Hepatocyte (in vitro differentiated cells): Measurements from ENCODE around the gene CARMIL3. TPM values are rescaled to one million over a fixed set of nuclear protein-coding genes. Genes with fewer than 3 reads are reported as not detected.

ENCODE experiments used
- DNase-seq: peaks from one replicate; pipeline ENCODE4 v3.0.0-alpha.2; 2016; ENCODE audit warnings: low spot score
- H2AFZ ChIP-seq: fragments of 200-600 bp; sonication (generic); 2 replicates; pipeline ENCODE4 v1.6.0; 2016; ENCODE audit warnings: antibody characterized with exemption, mild to moderate bottlenecking
- H3K27ac ChIP-seq: fragments of 200-600 bp; sonication (generic); 2 replicates; pipeline ENCODE4 v1.5.1; 2016; ENCODE audit warnings: mild to moderate bottlenecking
- H3K27me3 ChIP-seq: fragments of 200-600 bp; sonication (generic); 2 replicates; pipeline ENCODE4 v1.6.1; 2016
- H3K36me3 ChIP-seq: fragments of 200-600 bp; sonication (generic); replicated peaks from 2 replicates; pipeline ENCODE4 v1.5.1; 2016; ENCODE audit warnings: low read depth; ENCODE audit not compliant: insufficient read depth
- H3K4me1 ChIP-seq: fragments of 200-600 bp; sonication (generic); 2 replicates; pipeline ENCODE4 v1.5.1; 2016; ENCODE audit warnings: mild to moderate bottlenecking, moderate library complexity; ENCODE audit not compliant: insufficient read depth
- H3K4me2 ChIP-seq: fragments of 200-600 bp; sonication (generic); 2 replicates; pipeline ENCODE4 v1.6.0; 2016
- H3K4me3 ChIP-seq: fragments of 200-600 bp; sonication (generic); 2 replicates; pipeline ENCODE4 v1.5.1; 2016; ENCODE audit warnings: mild to moderate bottlenecking
- H3K79me2 ChIP-seq: fragments of 200-600 bp; sonication (generic); 2 replicates; pipeline ENCODE4 v1.6.0; 2017; ENCODE audit warnings: mild to moderate bottlenecking
- H3K9me2 ChIP-seq: fragments of 200-600 bp; sonication (generic); replicated peaks from 2 replicates; pipeline ENCODE4 v1.6.0; 2017; ENCODE audit warnings: mild to moderate bottlenecking; ENCODE audit not compliant: insufficient read depth
- H3K9me3 ChIP-seq: fragments of 200-600 bp; sonication (generic); 2 replicates; pipeline ENCODE4 v1.5.1; 2016; ENCODE audit warnings: low read depth, mild to moderate bottlenecking
- H4K20me1 ChIP-seq: fragments of 200-600 bp; sonication (generic); 2 replicates; pipeline ENCODE4 v1.6.0; 2016; ENCODE audit warnings: mild to moderate bottlenecking; ENCODE audit not compliant: insufficient read depth, poor library complexity, severe bottlenecking
- CTCF ChIP-seq: fragments of 200-600 bp; sonication (generic); IDR thresholded peaks from 2 replicates; pipeline ENCODE4 v1.5.1; 2016; ENCODE audit warnings: antibody characterized with exemption, mild to moderate bottlenecking; ENCODE audit not compliant: poor library complexity
- EZH2 ChIP-seq: fragments of 200-600 bp; sonication (generic); IDR thresholded peaks from 2 replicates; pipeline ENCODE4 v1.6.1; 2016; ENCODE audit warnings: antibody characterized with exemption, mild to moderate bottlenecking, borderline replicate concordance
- EZH2phosphoT487 ChIP-seq: fragments of 200-600 bp; sonication (generic); IDR thresholded peaks from one replicate; pipeline ENCODE4 v1.6.1; 2018; ENCODE audit warnings: antibody characterized with exemption, mild to moderate bottlenecking, low read depth, moderate library complexity; ENCODE audit not compliant: unreplicated experiment, severe bottlenecking
- whole genome bisulfite sequencing: methylation state at CpG from one replicate; pipeline ENCODE4 v1.1.6; 2016; ENCODE audit warnings: low lambda C conversion rate; ENCODE audit errors: missing lambda C conversion rate; 5-methylcytosine and 5-hydroxymethylcytosine counted together
- polyA plus RNA-seq: library from polyadenylated mRNA; unstranded; fragments of >200 nt; fragmentation: Nextera tagmentation; extraction: Ambion mirVana; gene quantifications from 2 replicates; pipeline ENCODE4 v1.2.1, GENCODE V29; 2016
- total RNA-seq: library from RNA; depleted of rRNA; stranded (reverse); fragments of >200 nt; gene quantifications from 2 replicates; pipeline ENCODE4 v1.2.3, GENCODE V29; 2014

CARMIL3 gene
- total and polyA plus RNA-seq, 2 experiments from 2014 or later, result 0.37 TPM; not detected in 1

GRCh38 chr14:24080888-24081738 is 29.3 kb downstream of the CARMIL3 start:
- H2AFZ ChIP-seq, result peak overlapping the region; percentile 60
- H3K27ac ChIP-seq, result no peak overlapping the region
- peak; percentile 67 for DNase-seq
- TF ChIP-seq EZH2phosphoT487 (no peak), CTCF (no peak), EZH2 (no peak)
- no peaks in the 10 kb centered on the region for H4K20me1 ChIP-seq
- H3K36me3 ChIP-seq, result no peaks in the 10 kb centered on the region
- no peaks in the 10 kb centered on the region for H3K79me2 ChIP-seq
- under 1% methylated on average over 56 of the region's 74 CpGs for WGBS
- no peaks in the 10 kb centered on the region for H3K9me2 ChIP-seq
- peaks cover 3% of the 10 kb centered on the region for H3K4me1 ChIP-seq
- peak overlapping the region; percentile 88 for H3K4me2 ChIP-seq
- peak overlapping the region; percentile 50 for H3K4me3 ChIP-seq
- peaks cover 4% of the 10 kb centered on the region for H3K27me3 ChIP-seq
- no peaks in the 10 kb centered on the region for H3K9me3 ChIP-seq

GRCh38 chr14:24081739-24082211 is 30.0 kb downstream of the CARMIL3 start:
- H3K4me1 ChIP-seq, result peaks cover 3% of the 10 kb centered on the region
- H3K9me3 ChIP-seq, result no peaks in the 10 kb centered on the region
- 26% methylated on average over 18 of the region's 26 CpGs for WGBS
- H2AFZ ChIP-seq, result peak overlapping the region; percentile 60
- peaks cover 4% of the 10 kb centered on the region for H3K27me3 ChIP-seq
- no peaks in the 10 kb centered on the region for H3K79me2 ChIP-seq
- peak overlapping the region; percentile 50 for H3K4me3 ChIP-seq
- H3K36me3 ChIP-seq, result no peaks in the 10 kb centered on the region
- H3K27ac ChIP-seq, result no peak overlapping the region
- DNase-seq, result no peak
- TF ChIP-seq EZH2, result no peak
- TF ChIP-seq EZH2phosphoT487, result no peak
- no peak for TF ChIP-seq CTCF
- no peaks in the 10 kb centered on the region for H3K9me2 ChIP-seq
- H4K20me1 ChIP-seq, result no peaks in the 10 kb centered on the region
- H3K4me2 ChIP-seq, result peak overlapping the region; percentile 88

GRCh38 chr14:24082411-24083080 is 30.7 kb downstream of the CARMIL3 start:
- H3K4me1 ChIP-seq, result peaks cover 3% of the 10 kb centered on the region
- H3K79me2 ChIP-seq, result no peaks in the 10 kb centered on the region
- no peaks in the 10 kb centered on the region for H3K9me3 ChIP-seq
- no peaks in the 10 kb centered on the region for H3K36me3 ChIP-seq
- WGBS, result 95% methylated on average over 5 of the region's 5 CpGs
- H2AFZ ChIP-seq, result no peak overlapping the region
- no peak overlapping the region for H3K4me3 ChIP-seq
- TF ChIP-seq EZH2phosphoT487 (no peak), CTCF (no peak), EZH2 (no peak)
- no peaks in the 10 kb centered on the region for H3K9me2 ChIP-seq
- DNase-seq, result no peak
- no peaks in the 10 kb centered on the region for H4K20me1 ChIP-seq
- no peak overlapping the region for H3K4me2 ChIP-seq
- H3K27me3 ChIP-seq, result peaks cover 4% of the 10 kb centered on the region
- H3K27ac ChIP-seq, result no peak overlapping the region
